WERI-Rb-1 (cell line): ENCODE data around the gene SPTAN1.
"Not testable (repeated sequence)": the region's sequence is repeated elsewhere in the genome, so short reads cannot be mapped to it uniquely, and the experiment has no call there.

Source experiments
- DNase-seq: peaks from one replicate; pipeline ENCODE4 v3.0.0-alpha.2; 2020
- H3K27ac ChIP-seq: fragments of 250-450 bp; sonication (Bioruptor Pico); 2 replicates; pipeline ENCODE4 v1.5.1; 2020; ENCODE audit warnings: mild to moderate bottlenecking, moderate library complexity
- H3K27me3 ChIP-seq: fragments of 250-450 bp; sonication (Bioruptor Pico); 2 replicates; pipeline ENCODE4 v1.5.1; 2021; ENCODE audit warnings: mild to moderate bottlenecking, low read depth, moderate library complexity; ENCODE audit not compliant: insufficient read depth, severe bottlenecking
- H3K36me3 ChIP-seq: fragments of 250-450 bp; sonication (Bioruptor Pico); 2 replicates; pipeline ENCODE4 v1.5.1; 2020; ENCODE audit warnings: mild to moderate bottlenecking, moderate library complexity
- H3K4me3 ChIP-seq: 2 replicates; pipeline ENCODE4 v1.5.1; 2011; ENCODE audit warnings: low read depth, mild to moderate bottlenecking, control low read depth, low read length
- H3K9me3 ChIP-seq: fragments of 250-450 bp; sonication (Bioruptor Pico); 2 replicates; pipeline ENCODE4 v1.5.1; 2021; ENCODE audit warnings: mild to moderate bottlenecking, moderate library complexity; ENCODE audit not compliant: severe bottlenecking
- CTCF ChIP-seq: IDR thresholded peaks from 2 replicates; pipeline ENCODE4 v1.5.1; 2011; ENCODE audit warnings: low read depth, mild to moderate bottlenecking, control low read depth, inconsistent platforms, low read length

The SPTAN1 gene

GRCh38 chr9:128643519-128644300 lies 91.3 kb downstream of the SPTAN1 start:
- TF ChIP-seq CTCF = no peak
- DNase-seq = no peak
- H3K27me3 ChIP-seq = no peaks in the 10 kb centered on the region
- peaks cover 74% of the 10 kb centered on the region for H3K36me3 ChIP-seq
- H3K27ac ChIP-seq = no peak overlapping the region
- no peak overlapping the region for H3K4me3 ChIP-seq
- H3K9me3 ChIP-seq = no peaks in the 10 kb centered on the region

- H3K9me3 ChIP-seq, H3K27ac ChIP-seq, H3K4me3 ChIP-seq, H3K27me3 ChIP-seq: not testable (repeated sequence)
- peak; percentile 45; the same call in 1 of the 2 replicates for TF ChIP-seq CTCF
- DNase-seq = peak; percentile 69
- peaks cover 51% of the 10 kb centered on the region for H3K36me3 ChIP-seq
Observed at GRCh38 chr9:128648206-128648605, 95.8 kb downstream of the SPTAN1 start.

- no peak overlapping the region for H3K27ac ChIP-seq
- H3K4me3 ChIP-seq = no peak overlapping the region
- no peak for DNase-seq
- H3K36me3 ChIP-seq = peaks cover 43% of the 10 kb centered on the region
- no peaks in the 10 kb centered on the region for H3K27me3 ChIP-seq
- no peaks in the 10 kb centered on the region for H3K9me3 ChIP-seq
- no peak for TF ChIP-seq CTCF
Observed at GRCh38 chr9:128651798-128652197, 99.4 kb downstream of the SPTAN1 start.

- DNase-seq = no peak
- no peak overlapping the region for H3K27ac ChIP-seq
- H3K36me3 ChIP-seq = peaks cover 27% of the 10 kb centered on the region
- TF ChIP-seq CTCF = no peak
- H3K9me3 ChIP-seq = no peaks in the 10 kb centered on the region
- H3K4me3 ChIP-seq = no peak overlapping the region
- no peaks in the 10 kb centered on the region for H3K27me3 ChIP-seq
Observed at GRCh38 chr9:128653908-128654307, 101.5 kb downstream of the SPTAN1 start.

- no peak for TF ChIP-seq CTCF
- H3K27me3 ChIP-seq = no peaks in the 10 kb centered on the region
- no peaks in the 10 kb centered on the region for H3K9me3 ChIP-seq
- H3K27ac ChIP-seq = no peak overlapping the region
- no peak overlapping the region for H3K4me3 ChIP-seq
- no peak for DNase-seq
- peaks cover 23% of the 10 kb centered on the region for H3K36me3 ChIP-seq
Observed at GRCh38 chr9:128654481-128654880, 102.1 kb downstream of the SPTAN1 start.
